DMS79 (cell line): Measurements from ENCODE around the gene ARMC3.
"Not testable (repeated sequence)": the region's sequence is repeated elsewhere in the genome, so short reads cannot be mapped to it uniquely, and the experiment has no call there.

Experiments
- DNase-seq: peaks from one replicate; lab custom pipeline; 2025; lab: John Stamatoyannopoulos, UW

ARMC3 gene

GRCh38 chr10:22927661-22928403 is at the start of gene ARMC3:
Gene ARMC3, plus strand, starts transcription at chr10:22928053. Its CDS starts 3,944 bp downstream, at chr10:22931997.
- DNase-seq: no peak

GRCh38 chr10:22891797-22892196 is 36.1 kb upstream of the ARMC3 start:
- no peak for DNase-seq

GRCh38 chr10:22893781-22894180 is 34.1 kb upstream of the ARMC3 start:
- no peak for DNase-seq

- no peak for DNase-seq
Measured at GRCh38 chr10:22894714-22895113, 33.1 kb upstream of the ARMC3 start.

- DNase-seq: no peak
Measured at GRCh38 chr10:22895252-22895651, 32.6 kb upstream of the ARMC3 start.

- no peak for DNase-seq
Measured at GRCh38 chr10:22897371-22897770, 30.5 kb upstream of the ARMC3 start.

- no peak for DNase-seq
Measured at GRCh38 chr10:22899307-22899706, 28.5 kb upstream of the ARMC3 start.

- DNase-seq: no peak
Measured at GRCh38 chr10:22899775-22900174, 28.1 kb upstream of the ARMC3 start.

- DNase-seq: no peak
Measured at GRCh38 chr10:22900841-22901601, 26.8 kb upstream of the ARMC3 start.

GRCh38 chr10:22902147-22902546 is 25.7 kb upstream of the ARMC3 start:
- not testable (repeated sequence) for DNase-seq

- no peak for DNase-seq
Measured at GRCh38 chr10:22903694-22904093, 24.2 kb upstream of the ARMC3 start.

- no peak for DNase-seq
Measured at GRCh38 chr10:22906767-22907166, 21.1 kb upstream of the ARMC3 start.

- DNase-seq: no peak
Measured at GRCh38 chr10:22908837-22909236, 19.0 kb upstream of the ARMC3 start.

- not testable (repeated sequence) for DNase-seq
Measured at GRCh38 chr10:22909673-22910072, 18.2 kb upstream of the ARMC3 start.

GRCh38 chr10:22911067-22911466 is 16.8 kb upstream of the ARMC3 start:
- no peak for DNase-seq

- peak; percentile 55 for DNase-seq
Measured at GRCh38 chr10:22911889-22912762, 15.7 kb upstream of the ARMC3 start.

- no peak for DNase-seq
Measured at GRCh38 chr10:22912763-22913384, 15.0 kb upstream of the ARMC3 start.

GRCh38 chr10:22913474-22914092 is 14.3 kb upstream of the ARMC3 start:
- DNase-seq: no peak

GRCh38 chr10:22915314-22915713 is 12.5 kb upstream of the ARMC3 start:
- DNase-seq: no peak

- DNase-seq: no peak
Measured at GRCh38 chr10:22925088-22925487, 2.8 kb upstream of the ARMC3 start.

GRCh38 chr10:22927166-22927565 is 687 bp upstream of the ARMC3 start:
- DNase-seq: no peak
